Activated CD4-positive, alpha-beta T cell treated with anti-CD3 and anti-CD28 coated beads, Interleukin-2, amount 50 U/mL, for 16 hours (primary cell): ENCODE measurements around the gene FASTKD1.

Source experiments
- DNase-seq: peaks from one replicate; pipeline ENCODE4 v3.0.0-alpha.2; 2020

FASTKD1 gene

GRCh38 chr2:169495310-169495928 is 78.2 kb downstream of the FASTKD1 start:
- no peak for DNase-seq

DNA sequence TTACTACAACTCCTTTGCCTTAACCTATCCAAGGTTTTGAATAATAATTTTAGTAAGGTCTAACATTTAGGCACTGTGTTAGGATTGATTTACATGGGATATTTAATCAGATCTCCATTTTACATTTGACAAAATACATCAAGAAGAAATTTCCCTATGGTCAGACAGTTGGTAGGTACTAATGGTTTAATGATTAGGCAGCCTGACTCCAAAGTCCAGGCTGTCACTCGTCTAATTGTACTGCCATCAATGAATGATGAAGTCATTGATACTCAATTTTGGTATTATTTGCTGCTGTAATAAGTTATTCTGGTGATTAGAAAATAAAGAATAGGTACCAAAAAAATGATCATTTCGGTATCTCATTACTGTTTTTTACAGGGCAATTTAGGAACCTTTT is 80.3 kb downstream of the FASTKD1 start:
- no peak for DNase-seq

DNA sequence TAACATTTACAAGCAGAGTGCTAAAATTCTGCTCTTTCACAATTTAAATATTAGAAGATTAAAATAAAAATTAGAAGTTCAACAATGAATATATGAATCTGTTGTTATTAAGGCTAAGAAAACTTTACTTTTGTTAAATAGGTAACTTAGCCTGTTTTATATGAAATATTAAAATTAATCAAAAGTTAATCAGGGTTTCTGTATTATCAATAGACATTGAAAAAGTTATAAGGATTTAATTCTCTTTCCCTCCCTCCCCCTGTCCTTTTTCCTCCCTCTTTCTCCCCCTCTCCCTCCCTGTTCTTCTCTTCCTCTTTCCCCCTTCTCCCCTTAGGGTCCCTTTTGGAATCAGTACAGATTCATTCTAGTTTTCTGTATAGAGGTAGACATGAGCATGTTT is 82.3 kb downstream of the FASTKD1 start:
- no peak for DNase-seq

DNA sequence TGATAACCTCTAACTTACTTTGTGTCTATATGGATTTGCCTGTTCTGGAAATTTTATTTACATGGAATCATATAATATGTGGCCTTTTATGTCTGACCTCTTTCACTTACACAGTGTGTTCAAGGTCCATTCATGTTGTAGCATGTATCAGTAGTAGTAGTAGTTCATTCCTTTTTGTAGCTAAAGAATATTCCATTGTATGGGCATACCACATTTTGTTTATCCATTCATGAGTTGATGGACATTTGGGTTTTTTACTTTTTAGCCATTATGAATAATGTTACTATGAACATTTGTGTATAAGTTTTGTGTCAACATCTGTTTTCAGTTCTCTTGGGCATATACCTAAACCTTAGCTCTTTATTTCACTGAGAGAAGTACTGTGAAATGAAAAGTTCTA is 82.8 kb downstream of the FASTKD1 start:
- no peak for DNase-seq

DNA sequence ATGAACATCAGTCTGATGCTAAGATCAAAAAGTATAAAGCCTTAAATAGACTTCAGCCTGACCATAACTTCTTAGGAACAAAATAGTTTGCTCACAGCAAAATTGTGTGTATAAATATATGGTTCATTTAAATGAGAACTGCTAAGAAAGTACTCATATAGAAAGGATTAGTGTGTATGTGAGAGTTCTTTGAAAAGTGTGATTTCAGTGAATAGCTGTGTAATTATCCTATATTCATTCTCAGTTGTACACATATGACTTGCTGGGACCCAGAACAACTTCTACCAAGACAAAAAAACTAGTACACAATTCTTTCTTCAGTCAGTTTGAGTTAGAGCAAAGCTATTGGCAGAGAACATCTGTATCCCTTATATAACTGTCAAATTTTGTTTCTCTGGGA is 87.2 kb downstream of the FASTKD1 start:
- no peak for DNase-seq

- DNase-seq = no peak
Measured at GRCh38 chr2:169485650-169486138, 88.0 kb downstream of the FASTKD1 start.

DNA sequence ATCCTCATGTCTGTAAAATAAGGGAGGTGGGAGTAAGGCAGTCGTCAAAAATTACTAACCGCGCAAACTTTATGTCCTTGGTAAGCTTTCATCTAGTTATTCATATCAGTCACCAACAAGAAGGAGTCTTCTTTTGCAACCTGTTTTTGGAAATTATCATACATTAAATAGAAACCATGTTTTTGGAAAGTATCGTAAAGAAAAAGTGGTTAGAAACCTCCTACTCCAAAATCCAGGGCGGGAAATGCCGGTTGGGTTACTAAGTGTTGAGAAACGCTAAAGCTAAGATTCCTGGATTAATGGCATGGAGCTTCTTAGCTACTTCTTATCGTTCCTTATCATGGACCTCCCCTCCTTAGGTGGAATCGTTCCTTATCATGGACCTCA is 93.6 kb downstream of the FASTKD1 start:
- no peak for DNase-seq
